GM12892 (cell line): Measurements from ENCODE around the gene FBRSL1.

Experiments
- POLR2A ChIP-seq: IDR thresholded peaks from 2 replicates; pipeline ENCODE4 v1.6.1; 2011; ENCODE audit warnings: low read depth, low read length, control low read depth
- POLR2AphosphoS5 ChIP-seq: IDR thresholded peaks from 2 replicates; pipeline ENCODE4 v1.6.1; 2011; ENCODE audit warnings: low read depth, low read length, control low read depth
- TAF1 ChIP-seq: IDR thresholded peaks from 2 replicates; pipeline ENCODE4 v1.6.1; 2011; ENCODE audit warnings: low read depth, mild to moderate bottlenecking, control low read depth, low read length, borderline replicate concordance

GRCh38 chr12:132544080-132544397 is 54.1 kb downstream of the FBRSL1 start:
- no peak; the same call in 1 of the 2 replicates for TF ChIP-seq POLR2A
- no peak for TF ChIP-seq POLR2AphosphoS5
- no peak for TF ChIP-seq TAF1
